Hepatocyte (in vitro differentiated cells): ENCODE measurements around the gene PRSS57.

Source experiments
- CTCF ChIP-seq: fragments of 200-600 bp; sonication (generic); IDR thresholded peaks from 2 replicates; pipeline ENCODE4 v1.5.1; 2016; ENCODE audit warnings: antibody characterized with exemption, mild to moderate bottlenecking; ENCODE audit not compliant: poor library complexity
- EZH2 ChIP-seq: fragments of 200-600 bp; sonication (generic); IDR thresholded peaks from 2 replicates; pipeline ENCODE4 v1.6.1; 2016; ENCODE audit warnings: antibody characterized with exemption, mild to moderate bottlenecking, borderline replicate concordance
- EZH2phosphoT487 ChIP-seq: fragments of 200-600 bp; sonication (generic); IDR thresholded peaks from one replicate; pipeline ENCODE4 v1.6.1; 2018; ENCODE audit warnings: antibody characterized with exemption, mild to moderate bottlenecking, low read depth, moderate library complexity; ENCODE audit not compliant: unreplicated experiment, severe bottlenecking

- TF ChIP-seq CTCF: no peak
- no peak for TF ChIP-seq EZH2
- no peak for TF ChIP-seq EZH2phosphoT487
Measured at GRCh38 chr19:704447-704741, 9.1 kb upstream of the PRSS57 start.
